PFSK-1 (cell line): ENCODE data around the gene DTL.

Experiments used
- FOXP2 ChIP-seq: optimal IDR thresholded peaks from 2 replicates; pipeline ENCODE3; 2011; ENCODE audit warnings: borderline replicate concordance, control low read depth, inconsistent platforms; ENCODE audit not compliant: insufficient read depth; ENCODE audit errors: extremely low read length, extremely low read depth
- POLR2AphosphoS5 ChIP-seq: IDR thresholded peaks from 2 replicates; pipeline ENCODE4 v1.6.1; 2012; ENCODE audit warnings: low read depth, mild to moderate bottlenecking, control low read depth, low read length, moderate library complexity
- REST ChIP-seq, 2 experiments: IDR thresholded peaks; 2 replicates each; pipeline versions ENCODE4 v1.6.1 to v1.8.0; 2011 to 2012; ENCODE audit warnings: low read depth in 2 of 2, low read length in 2 of 2, control low read depth in 1 of 2, inconsistent platforms in 1 of 2, mild to moderate bottlenecking in 1 of 2, moderate library complexity in 1 of 2; ENCODE audit not compliant: insufficient read depth in 1 of 2
- SIN3A ChIP-seq: IDR thresholded peaks from 2 replicates; pipeline ENCODE4 v1.6.1; 2012; ENCODE audit warnings: mild to moderate bottlenecking, low read length, moderate library complexity, borderline replicate concordance; ENCODE audit not compliant: insufficient read depth
- TAF1 ChIP-seq: IDR thresholded peaks from 2 replicates; pipeline ENCODE4 v1.6.1; 2012; ENCODE audit warnings: low read length, control low read depth, borderline replicate concordance; ENCODE audit not compliant: insufficient read depth

DTL gene

DNA sequence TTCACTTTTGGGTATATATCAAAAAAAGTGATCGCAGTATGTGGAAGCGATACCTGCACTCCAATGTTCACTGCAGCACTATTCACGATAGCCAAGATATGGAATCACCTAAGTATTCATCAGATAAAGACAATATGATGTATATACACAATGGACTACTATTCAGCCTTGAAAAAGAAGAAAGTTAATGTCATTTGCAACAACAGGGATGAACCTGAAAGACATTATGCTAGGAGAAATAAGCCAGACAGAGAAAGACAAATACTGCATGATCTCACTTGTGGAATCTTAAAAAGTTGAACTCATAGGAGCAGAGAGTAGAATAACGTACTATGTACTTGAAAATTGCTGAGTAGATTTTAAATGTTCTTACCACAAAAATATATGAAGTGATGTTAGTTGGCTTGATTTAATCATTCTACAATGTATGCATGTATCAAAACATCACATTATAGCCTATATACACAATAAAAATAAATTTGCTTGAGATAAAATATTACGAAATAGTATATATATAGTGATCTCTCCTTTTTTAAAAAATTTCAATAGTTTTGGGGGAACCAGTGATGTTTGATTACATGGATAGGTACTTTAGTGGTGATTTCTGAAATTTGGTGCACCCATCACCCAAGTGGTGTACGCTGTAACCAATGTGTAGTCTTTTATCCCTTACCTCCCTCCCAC is 56.0 kb downstream of the DTL start:
- TF ChIP-seq SIN3A, result no peak
- TF ChIP-seq FOXP2, result no peak
- no peak for TF ChIP-seq REST (IDR thresholded peaks at IDR 0.05; ENCODE audit: insufficient read depth in 1 of 2, low read depth in 2 of 2, low read length in 2 of 2)
- TF ChIP-seq TAF1, result no peak
- TF ChIP-seq POLR2AphosphoS5, result no peak

DNA sequence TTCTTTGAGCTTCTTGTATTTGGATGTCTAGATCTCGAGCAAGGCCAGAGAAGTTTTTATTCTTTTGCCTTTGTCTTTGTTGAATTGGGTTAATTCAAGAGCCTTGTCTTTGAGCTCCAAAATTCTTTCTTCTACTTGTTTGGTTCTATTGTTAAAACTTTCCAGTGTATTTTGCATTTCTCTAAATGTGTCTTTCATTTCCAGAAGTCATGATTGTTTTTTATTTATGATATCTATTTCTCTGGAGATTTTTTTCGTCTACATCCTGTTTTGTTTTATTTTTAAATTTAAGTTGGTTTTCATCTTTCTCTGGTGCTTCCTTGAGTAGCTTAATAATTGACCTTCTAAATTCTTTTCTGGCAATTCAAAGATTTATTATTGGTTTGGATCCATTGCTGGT is 61.8 kb downstream of the DTL start:
- TF ChIP-seq SIN3A (no peak), REST (IDR thresholded peaks at IDR 0.05; ENCODE audit: insufficient read depth in 1 of 2, low read depth in 2 of 2, low read length in 2 of 2) (no peak), POLR2AphosphoS5 (no peak)

GRCh38 chr1:212098310-212098709 is 62.8 kb downstream of the DTL start:
- TF ChIP-seq FOXP2, result no peak
- TF ChIP-seq REST (IDR thresholded peaks at IDR 0.05; ENCODE audit: insufficient read depth in 1 of 2, low read depth in 2 of 2, low read length in 2 of 2), result no peak
- no peak for TF ChIP-seq SIN3A
- no peak for TF ChIP-seq POLR2AphosphoS5
- no peak for TF ChIP-seq TAF1

DNA sequence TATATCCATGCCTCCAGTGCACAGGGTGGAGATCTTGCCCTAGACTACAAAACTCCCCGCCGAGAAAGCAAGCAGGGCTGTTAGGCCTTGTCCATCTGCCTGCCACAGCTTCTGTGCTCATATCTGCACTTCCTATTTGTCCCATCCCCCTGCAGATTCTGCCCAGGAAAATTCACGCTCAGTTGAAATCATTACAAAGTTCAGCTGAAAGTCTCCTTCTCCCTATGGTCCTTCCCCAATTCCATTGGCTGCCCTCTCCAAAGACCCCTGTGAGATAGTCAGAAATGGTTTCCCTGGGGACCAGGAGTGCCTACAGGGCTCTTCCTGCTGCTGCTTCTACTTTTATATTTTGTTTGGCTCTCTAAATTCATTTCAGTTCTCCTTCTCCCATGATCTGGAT is 63.2 kb downstream of the DTL start:
- no peak for TF ChIP-seq TAF1
- no peak for TF ChIP-seq FOXP2
- TF ChIP-seq SIN3A, result no peak
- no peak for TF ChIP-seq POLR2AphosphoS5
- TF ChIP-seq REST (IDR thresholded peaks at IDR 0.05; ENCODE audit: insufficient read depth in 1 of 2, low read depth in 2 of 2, low read length in 2 of 2), result no peak

DNA sequence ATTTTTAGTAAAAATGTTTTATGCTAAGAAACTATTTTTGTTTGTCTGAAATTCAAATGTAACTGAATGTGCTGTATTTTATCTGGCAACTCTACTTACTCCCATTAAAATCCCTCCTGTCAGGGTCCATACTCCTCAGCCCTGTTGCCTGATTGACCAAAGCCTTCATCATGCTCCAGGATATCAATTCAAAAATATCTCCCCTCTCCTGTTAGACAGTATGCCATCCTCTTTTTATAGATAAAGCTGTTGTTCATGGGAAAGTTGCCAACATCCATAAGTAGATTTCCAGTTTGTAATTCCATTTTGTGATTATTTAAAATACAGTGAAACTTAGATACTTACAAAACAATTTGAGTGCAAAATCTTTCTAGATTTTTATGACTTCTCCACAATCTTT is 65.7 kb downstream of the DTL start:
- TF ChIP-seq POLR2AphosphoS5 (no peak), SIN3A (no peak), TAF1 (no peak), FOXP2 (no peak), REST (IDR thresholded peaks at IDR 0.05; ENCODE audit: insufficient read depth in 1 of 2, low read depth in 2 of 2, low read length in 2 of 2) (no peak)
